ENCODE data around the gene TMEM179. TPM values are rescaled to one million over a fixed set of nuclear protein-coding genes. Genes with fewer than 3 reads are reported as not detected.
"Not testable (repeated sequence)": the region's sequence is repeated elsewhere in the genome, so short reads cannot be mapped to it uniquely, and the experiment has no call there.

The TMEM179 gene
- total RNA-seq = not detected

DNA sequence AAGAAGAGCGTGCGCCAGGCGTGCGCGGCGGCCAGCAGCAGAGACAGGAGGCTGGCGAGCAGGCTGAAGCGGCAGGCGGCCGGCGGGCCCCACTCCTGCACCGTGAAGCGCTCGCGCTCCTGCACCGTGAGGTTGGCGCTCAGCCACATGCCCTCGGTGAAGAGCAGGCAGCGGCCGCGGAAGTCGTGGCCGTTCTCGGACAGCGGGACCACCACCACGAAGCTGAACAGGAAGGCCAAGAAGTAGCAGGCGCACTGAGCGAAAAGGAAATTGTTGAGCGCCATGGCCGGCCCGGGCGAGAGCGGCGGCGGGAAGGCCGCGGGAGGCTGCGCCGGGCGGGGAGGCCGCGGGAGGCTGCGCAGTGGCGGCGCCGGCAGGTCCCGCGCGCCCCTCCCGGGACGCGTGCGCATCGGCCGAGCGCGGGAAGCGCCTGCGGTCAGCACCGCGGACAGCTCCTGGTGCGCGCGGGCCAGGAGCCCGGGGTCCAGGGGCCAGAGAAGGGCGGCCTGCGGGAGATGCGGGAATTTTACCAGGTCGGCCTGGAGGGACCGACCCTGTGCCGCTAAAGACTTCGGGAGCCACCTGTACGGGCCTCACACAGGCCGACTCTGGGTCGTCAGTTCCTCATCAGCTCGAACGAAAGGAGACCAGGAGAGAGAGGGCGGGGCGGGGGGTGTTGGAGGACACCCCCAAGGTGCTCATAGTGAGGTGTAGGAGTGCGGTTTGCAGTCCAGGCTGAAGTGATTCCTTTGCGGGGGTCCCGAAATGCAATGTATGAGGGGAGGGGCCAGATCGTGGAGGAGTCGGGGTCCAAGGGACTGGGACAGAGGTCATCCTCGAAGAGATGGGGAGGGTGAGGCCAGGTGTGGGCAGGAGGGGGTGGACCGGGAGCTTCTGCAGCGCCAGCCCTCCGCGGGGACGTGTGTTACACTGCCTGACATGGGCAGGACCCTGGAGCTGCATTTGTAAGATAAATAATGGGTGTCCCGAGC, at the start of gene TMEM179:
Gene TMEM179 (minus strand): TSS at position 315 of the 992 bp plus-strand sequence. CDS start 31 bp downstream, at position 284.
- Mint-ChIP-seq H3K27ac (no peak within 1 kb of the TSS), H3K4me3 (peak within 1 kb of the TSS; percentile 30)
- CTCF ChIA-PET = no interaction called here

DNA sequence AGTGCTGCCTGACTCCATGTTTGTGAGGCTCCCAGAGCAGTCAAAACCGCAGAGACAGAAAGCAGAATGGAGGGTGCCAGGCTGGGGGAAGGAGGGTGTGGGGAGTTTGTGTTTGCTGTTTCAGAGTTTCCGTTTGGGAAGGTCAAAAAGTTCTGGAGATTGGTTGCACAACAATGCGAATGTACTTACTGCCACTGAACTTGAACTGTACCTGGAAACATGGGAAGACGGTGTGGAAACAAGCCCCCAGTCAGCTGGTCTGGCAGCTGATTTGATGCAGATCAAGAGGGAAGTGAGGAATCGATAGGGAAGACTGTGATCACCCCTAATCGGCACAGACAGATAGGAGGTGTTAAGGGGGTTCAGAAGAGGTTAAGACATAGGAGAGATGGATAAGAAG, 49.5 kb upstream of the TMEM179 start:
- Mint-ChIP-seq H3K4me1 (peaks cover 6% of the 10 kb centered on the region), H3K9me3 (peaks cover 15% of the 10 kb centered on the region), H3K27ac (no peak overlapping the region), H3K36me3 (ENCODE audit: low read depth) (peaks cover 3% of the 10 kb centered on the region), H3K27me3 (peaks cover 14% of the 10 kb centered on the region), H3K4me3 (no peak overlapping the region)
- no peak for DNase-seq
- ChIA-PET CTCF (interaction anchor here (1.3 kb wide), 1 partner anchor 12 kb away, joined by 4 read pairs; no protein-coding TSS in a partner anchor), POLR2A (no interaction called here)

More for the DNA sequence above, at the start of gene TMEM179:
- Mint-ChIP-seq H3K4me1 (peaks cover 3% of the 10 kb centered on the region), H3K36me3 (ENCODE audit: low read depth) (no peaks in the 10 kb centered on the region), H3K9me3 (no peaks in the 10 kb centered on the region), H3K27me3 (peaks cover 35% of the 10 kb centered on the region)
- POLR2A ChIA-PET = no interaction called here
- DNase-seq = no peak

DNA sequence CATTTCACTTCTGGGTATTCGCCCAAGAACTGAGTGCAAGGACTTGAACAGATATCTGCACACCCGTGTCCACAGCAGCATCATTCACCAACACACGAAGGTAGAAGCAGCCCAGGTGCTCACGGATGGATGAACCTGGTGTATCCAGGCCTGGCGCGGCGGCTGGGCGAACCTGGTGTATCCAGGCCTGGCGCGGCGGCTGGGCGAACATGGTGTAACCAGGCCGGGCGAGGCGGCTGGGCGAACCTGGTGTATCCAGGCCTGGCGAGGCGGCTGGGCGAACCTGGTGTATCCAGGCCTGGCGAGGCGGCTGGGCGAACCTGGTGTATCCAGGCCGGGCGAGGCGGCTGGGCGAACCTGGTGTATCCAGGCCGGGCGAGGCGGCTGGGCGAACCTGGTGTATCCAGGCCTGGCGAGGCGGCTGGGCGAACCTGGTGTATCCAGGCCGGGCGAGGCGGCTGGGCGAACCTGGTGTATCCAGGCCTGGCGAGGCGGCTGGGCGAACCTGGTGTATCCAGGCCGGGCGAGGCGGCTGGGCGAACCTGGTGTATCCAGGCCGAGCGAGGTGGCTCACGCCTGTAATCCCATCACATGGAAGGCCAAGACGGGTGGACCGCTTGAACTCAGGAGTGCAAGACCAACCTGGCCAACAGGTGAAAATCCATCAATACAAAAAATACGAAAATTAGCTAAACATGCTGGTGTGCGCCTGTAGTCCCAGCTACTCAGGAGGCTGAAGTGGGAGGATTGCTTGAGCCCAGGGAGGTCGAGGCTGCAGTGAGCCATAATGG, 48.8 kb upstream of the TMEM179 start:
- peaks cover 15% of the 10 kb centered on the region for H3K9me3 Mint-ChIP-seq
- H3K27me3 Mint-ChIP-seq = peaks cover 16% of the 10 kb centered on the region
- H3K4me1 Mint-ChIP-seq; H3K36me3 Mint-ChIP-seq (ENCODE audit: low read depth); H3K4me3 Mint-ChIP-seq; CTCF ChIA-PET; DNase-seq; POLR2A ChIA-PET; H3K27ac Mint-ChIP-seq: not testable (repeated sequence)

DNA sequence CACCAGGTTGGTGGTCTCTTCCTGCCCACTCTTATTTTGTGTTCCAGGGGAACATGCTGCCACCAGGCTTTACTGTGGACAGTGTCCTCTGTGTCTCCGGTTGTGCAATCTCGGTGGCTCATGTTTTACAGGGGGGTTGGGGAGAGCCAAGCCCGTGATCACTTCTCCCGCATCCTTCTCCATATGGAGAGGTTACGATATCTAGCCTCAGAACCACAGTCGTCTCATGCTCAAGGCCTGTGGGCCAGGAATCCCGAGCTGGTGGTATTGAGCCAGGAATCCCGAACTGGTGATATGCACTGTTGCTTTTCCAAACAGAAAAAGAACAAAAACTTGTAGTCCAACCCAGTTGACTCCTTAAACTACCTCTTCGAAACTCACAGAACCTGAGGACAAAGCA, 47.8 kb upstream of the TMEM179 start:
- CTCF ChIA-PET = no interaction called here

DNA sequence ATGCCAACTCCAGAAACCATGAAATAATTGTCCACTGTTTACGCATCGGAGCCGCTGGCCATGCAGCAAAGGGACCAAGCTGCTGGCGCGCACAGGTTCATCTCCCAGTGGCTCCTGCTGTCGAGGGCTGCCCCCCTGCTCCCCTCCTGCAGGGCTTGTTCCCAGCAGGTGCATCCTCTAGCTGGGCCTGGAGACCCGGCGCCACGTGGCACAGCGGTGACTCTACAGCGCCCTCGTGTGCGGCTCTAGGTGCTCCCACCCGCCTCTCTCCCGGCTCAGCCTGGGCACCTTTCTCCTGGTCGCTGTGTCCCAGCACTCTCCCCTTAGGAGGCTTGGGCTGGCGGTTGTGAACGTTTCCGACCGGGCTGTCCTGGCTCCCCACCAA, 47.3 kb upstream of the TMEM179 start:
- H3K4me1 Mint-ChIP-seq = no peaks in the 10 kb centered on the region
- no peak overlapping the region for H3K4me3 Mint-ChIP-seq
- no peak overlapping the region for H3K27ac Mint-ChIP-seq
- CTCF ChIA-PET = no interaction called here
- no peak for DNase-seq
- H3K9me3 Mint-ChIP-seq = peaks cover 15% of the 10 kb centered on the region
- POLR2A ChIA-PET = no interaction called here
- H3K36me3 Mint-ChIP-seq (ENCODE audit: low read depth) = peaks cover 3% of the 10 kb centered on the region
- peaks cover 16% of the 10 kb centered on the region for H3K27me3 Mint-ChIP-seq

More for the DNA sequence above, 47.8 kb upstream of the TMEM179 start:
- Mint-ChIP-seq H3K4me1 (no peaks in the 10 kb centered on the region), H3K27ac (no peak overlapping the region), H3K27me3 (peaks cover 16% of the 10 kb centered on the region), H3K36me3 (ENCODE audit: low read depth) (peaks cover 3% of the 10 kb centered on the region), H3K9me3 (peaks cover 15% of the 10 kb centered on the region), H3K4me3 (no peak overlapping the region)
- POLR2A ChIA-PET = no interaction called here
- no peak for DNase-seq

DNA sequence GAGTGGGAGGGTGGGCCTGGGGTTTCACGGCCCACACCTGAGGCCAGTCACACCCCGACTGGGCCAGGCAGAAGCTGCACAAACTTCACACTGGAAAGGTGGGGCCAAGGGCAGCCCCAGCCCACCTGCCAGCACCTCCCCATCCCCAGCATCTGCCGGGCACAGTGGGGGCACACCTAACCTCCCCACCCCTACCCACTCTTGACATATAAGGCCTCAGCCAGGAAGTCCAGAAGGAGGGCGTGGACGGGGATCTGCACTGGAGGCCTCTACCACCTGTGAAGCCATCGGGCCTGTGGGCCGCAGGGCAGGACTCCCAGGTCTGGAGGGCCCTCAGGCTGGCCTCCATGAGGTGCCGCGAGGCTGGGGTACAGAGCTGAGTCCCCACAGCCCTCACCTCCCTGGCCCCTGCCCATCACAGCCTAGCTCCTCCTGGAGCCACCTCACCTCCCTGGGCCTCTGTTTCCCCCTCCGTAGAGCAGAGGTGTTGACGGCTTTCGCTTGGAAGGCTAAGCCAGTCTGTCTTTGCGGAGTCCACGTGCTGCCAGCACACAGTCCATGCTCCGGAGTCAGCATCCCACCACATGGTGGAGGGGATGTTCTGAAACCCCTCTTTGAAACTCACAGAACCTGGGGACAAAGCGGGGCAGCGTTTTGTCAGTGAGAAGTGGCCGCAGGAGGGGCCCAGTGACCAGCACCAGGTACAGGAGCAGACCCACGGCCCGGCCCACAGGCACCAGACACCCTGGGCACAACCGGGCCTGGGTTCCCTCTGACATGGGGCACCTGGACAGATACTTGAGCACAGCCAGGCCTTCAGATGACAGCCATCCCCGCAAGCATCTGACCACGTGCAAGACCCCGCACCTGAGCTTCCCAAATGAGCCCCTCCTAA, 46.7 kb upstream of the TMEM179 start:
- POLR2A ChIA-PET = no interaction called here
- Mint-ChIP-seq H3K9me3 (peaks cover 15% of the 10 kb centered on the region), H3K27ac (no peak overlapping the region), H3K36me3 (ENCODE audit: low read depth) (peaks cover 3% of the 10 kb centered on the region), H3K27me3 (peaks cover 14% of the 10 kb centered on the region), H3K4me1 (no peaks in the 10 kb centered on the region), H3K4me3 (no peak overlapping the region)
- no peak for DNase-seq
- CTCF ChIA-PET = no interaction called here

DNA sequence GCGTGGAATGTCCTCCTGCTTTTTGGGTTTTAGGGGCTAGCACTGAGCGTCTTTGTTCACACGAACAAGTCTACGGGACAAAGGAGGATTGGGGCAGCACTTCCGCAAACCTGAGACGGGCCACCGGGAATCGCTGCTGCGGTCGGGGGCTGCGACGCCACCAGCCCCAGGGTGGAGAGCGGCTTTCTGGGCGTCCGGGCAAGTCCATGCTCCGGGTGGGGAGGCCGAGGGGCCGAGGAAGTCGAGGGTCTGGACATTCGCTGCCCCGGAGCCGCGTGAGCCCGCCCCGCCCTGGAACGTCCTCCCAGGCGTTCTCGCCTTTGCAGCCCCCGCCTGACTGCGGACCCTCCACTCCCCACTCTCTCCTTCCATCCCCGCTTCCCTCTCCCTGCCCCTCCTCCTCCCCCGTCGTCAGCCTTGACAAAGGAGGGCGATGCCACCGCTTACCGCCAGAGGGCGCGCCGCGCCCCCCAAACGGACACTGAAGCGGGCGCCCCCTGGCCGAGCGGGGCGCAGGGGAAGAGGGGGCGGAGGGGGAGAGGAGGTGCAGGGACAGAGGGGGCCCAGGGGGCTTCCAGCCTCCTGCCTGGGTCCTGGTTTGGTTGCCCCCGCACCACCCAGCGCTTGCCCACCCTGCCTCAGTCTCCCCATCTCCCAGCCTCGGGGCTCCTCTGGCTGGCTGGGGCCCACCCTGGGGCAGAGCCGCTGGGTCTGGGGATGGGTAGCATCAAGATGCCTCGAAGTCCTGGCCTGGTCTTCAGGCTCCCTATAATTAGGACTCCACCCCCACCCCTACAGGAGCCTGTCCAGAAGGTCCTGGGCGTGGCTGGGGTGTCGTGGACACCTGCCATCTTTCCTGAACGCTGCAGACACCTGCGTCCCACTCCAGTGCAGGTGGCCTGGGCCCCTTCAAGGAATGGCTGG, 45.7 kb upstream of the TMEM179 start:
- no peaks in the 10 kb centered on the region for H3K4me1 Mint-ChIP-seq
- POLR2A ChIA-PET = no interaction called here
- H3K27ac Mint-ChIP-seq = no peak overlapping the region
- H3K9me3 Mint-ChIP-seq = peaks cover 15% of the 10 kb centered on the region
- H3K27me3 Mint-ChIP-seq = peaks cover 10% of the 10 kb centered on the region
- CTCF ChIA-PET = no interaction called here
- H3K36me3 Mint-ChIP-seq (ENCODE audit: low read depth) = peaks cover 3% of the 10 kb centered on the region
- peak; percentile 60 for DNase-seq
- no peak overlapping the region for H3K4me3 Mint-ChIP-seq

DNA sequence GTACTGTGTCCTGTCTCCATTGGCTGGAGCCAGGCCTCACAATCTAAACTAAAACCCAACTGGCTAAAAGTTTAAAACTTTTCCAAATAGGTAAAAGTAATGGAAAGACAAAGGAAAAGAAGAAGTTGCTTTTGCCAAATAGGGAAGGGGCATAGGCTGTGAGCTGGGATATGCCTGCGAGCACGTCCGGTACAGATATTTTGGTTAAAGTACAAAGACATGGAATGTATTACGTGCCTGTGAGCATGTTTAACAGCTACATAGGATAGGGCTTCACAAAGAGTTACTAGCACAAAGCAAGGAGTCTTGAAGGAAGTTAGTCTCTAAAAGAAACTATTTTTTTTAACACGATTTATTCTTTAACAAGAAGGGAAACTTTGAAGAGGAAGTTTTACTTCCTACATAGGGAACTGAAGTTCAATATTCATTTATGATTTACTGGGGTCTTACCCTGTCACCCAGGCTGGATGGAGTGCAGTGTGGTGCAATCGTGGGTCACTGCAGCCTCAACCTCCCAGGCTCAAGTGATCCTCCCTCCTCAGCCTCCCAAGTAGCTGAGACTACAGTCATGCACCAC, 43.0 kb upstream of the TMEM179 start:
- Mint-ChIP-seq H3K27me3 (peaks cover 15% of the 10 kb centered on the region), H3K9me3 (peaks cover 10% of the 10 kb centered on the region), H3K36me3 (ENCODE audit: low read depth) (no peaks in the 10 kb centered on the region), H3K4me1 (no peaks in the 10 kb centered on the region), H3K27ac (no peak overlapping the region), H3K4me3 (no peak overlapping the region)
- ChIA-PET POLR2A (interaction anchor here (0.6 kb wide), 1 partner anchor 507 kb away, joined by 3 read pairs; no protein-coding TSS in a partner anchor), CTCF (no interaction called here)
- no peak for DNase-seq

DNA sequence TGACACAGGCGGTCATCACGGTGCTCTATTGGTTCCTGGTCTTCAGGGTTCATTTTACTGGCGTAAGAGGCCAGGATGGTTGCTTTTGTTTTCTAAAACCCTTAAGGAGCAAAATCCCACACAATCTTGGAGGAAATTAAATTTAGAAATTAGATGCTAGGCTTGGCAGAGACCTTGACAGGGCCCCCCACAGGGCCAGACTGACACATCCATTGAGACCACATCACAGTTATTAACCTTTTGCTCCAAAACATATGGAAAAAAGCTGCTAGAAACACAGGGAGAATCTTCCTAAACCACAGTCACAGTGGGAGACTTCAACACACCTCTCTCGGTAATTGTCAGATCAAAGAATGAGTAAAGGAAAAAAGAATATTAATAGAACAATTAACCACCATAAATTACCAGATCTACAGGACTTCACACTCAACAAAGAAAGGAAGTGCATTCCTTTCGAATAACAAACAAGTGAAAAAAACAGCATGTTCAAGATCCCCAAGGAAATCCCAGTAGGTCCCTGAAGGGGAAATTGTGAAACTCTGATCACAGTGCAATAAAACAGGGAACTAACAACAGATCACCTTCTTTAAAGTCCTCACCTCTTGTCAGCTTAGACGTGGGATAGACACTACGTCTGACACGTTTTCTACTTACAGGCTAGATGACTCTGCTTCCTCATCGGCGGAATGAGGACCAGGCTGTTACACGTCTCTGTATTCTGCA, 40.2 kb upstream of the TMEM179 start:
- CTCF ChIA-PET = no interaction called here
- Mint-ChIP-seq H3K27ac (no peak overlapping the region), H3K4me1 (peaks cover 9% of the 10 kb centered on the region), H3K4me3 (no peak overlapping the region), H3K36me3 (ENCODE audit: low read depth) (no peaks in the 10 kb centered on the region), H3K27me3 (peaks cover 13% of the 10 kb centered on the region), H3K9me3 (peaks cover 5% of the 10 kb centered on the region)
- no peak for DNase-seq
- POLR2A ChIA-PET = interaction anchor here (0.6 kb wide), 1 partner anchor 362 kb away, joined by 3 read pairs; no protein-coding TSS in a partner anchor

DNA sequence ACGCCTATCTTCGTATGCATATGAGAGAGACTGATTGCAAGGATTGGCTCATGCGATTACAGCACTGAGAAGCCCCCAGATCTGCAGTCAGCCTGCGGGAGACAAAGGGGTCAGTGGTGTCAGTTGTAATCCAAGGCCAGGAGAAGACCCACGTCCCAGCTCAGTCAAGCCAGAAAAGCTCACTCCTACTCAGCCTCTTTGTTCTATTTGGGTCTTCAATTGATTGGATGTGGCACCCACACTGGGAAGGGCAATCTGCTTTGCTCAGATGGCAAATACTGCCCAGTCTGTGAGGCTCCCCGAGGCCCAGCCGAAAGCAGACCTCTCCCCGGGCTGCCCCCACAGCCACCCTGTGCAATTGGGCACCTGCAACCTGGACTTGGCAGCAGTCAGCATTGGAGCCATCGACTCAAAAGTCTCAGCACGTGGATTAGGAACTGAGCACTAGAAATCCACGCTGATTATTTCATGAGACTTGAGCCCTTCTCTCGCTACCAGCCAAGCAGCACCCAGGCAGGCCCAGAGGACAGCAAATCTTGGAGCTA, 39.6 kb upstream of the TMEM179 start:
- ChIA-PET POLR2A (interaction anchor here (0.6 kb wide), 1 partner anchor 363 kb away, joined by 3 read pairs; no protein-coding TSS in a partner anchor), CTCF (no interaction called here)
- Mint-ChIP-seq H3K27ac (no peak overlapping the region), H3K9me3 (peaks cover 5% of the 10 kb centered on the region), H3K27me3 (peaks cover 8% of the 10 kb centered on the region), H3K4me1 (peaks cover 9% of the 10 kb centered on the region), H3K36me3 (ENCODE audit: low read depth) (no peaks in the 10 kb centered on the region), H3K4me3 (no peak overlapping the region)
- DNase-seq = no peak

DNA sequence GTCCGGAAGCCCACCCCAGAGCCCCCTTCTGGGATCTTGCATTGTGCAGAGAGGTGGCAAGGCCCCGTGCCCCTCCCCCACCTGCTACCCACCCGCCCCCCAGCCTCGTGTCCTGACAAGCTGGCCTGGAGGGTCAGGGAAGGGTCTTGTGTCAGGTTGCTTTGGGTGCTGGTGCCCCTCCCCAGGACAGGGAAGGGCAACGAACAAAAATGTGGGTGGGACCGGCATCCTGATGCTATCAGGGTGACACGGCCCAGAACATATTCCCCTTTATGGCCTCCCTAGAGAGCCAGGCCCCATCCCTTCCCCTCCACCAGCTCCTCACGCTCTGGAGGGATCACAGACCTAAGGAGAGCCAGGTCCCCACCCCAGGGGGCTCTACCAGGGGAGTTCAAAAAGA, 38.7 kb upstream of the TMEM179 start:
- ChIA-PET POLR2A (no interaction called here), CTCF (interaction anchor here (0.6 kb wide), 1 partner anchor 763 kb away, joined by 3 read pairs; no protein-coding TSS in a partner anchor)
- H3K27me3 Mint-ChIP-seq = peaks cover 5% of the 10 kb centered on the region
- peaks cover 9% of the 10 kb centered on the region for H3K4me1 Mint-ChIP-seq
- H3K36me3 Mint-ChIP-seq (ENCODE audit: low read depth) = no peaks in the 10 kb centered on the region
- DNase-seq = no peak
- H3K27ac Mint-ChIP-seq = no peak overlapping the region
- peaks cover 5% of the 10 kb centered on the region for H3K9me3 Mint-ChIP-seq
- no peak overlapping the region for H3K4me3 Mint-ChIP-seq
